CD4-positive, alpha-beta T cell treated with Interferon gamma for 1 hour (primary cell): ENCODE results near the gene OSBPL6.
A peak's percentile ranks its signal among the peaks of the same experiment; 100 is the strongest.
"Not testable (repeated sequence)": the region's sequence is repeated elsewhere in the genome, so short reads cannot be mapped to it uniquely, and the experiment has no call there.

Experiments used
- DNase-seq: peaks from one replicate; pipeline ENCODE4 v3.0.0-alpha.2; 2020

The OSBPL6 gene

GRCh38 chr2:178367344-178367743, 173.0 kb downstream of the OSBPL6 start:
- no peak for DNase-seq

- no peak for DNase-seq
Observed at GRCh38 chr2:178374865-178375264, 180.6 kb downstream of the OSBPL6 start.

- DNase-seq: no peak
Observed at GRCh38 chr2:178377046-178377445, 182.7 kb downstream of the OSBPL6 start.

GRCh38 chr2:178379162-178380004, 185.1 kb downstream of the OSBPL6 start:
- no peak for DNase-seq

GRCh38 chr2:178380763-178381162, 186.5 kb downstream of the OSBPL6 start:
- no peak for DNase-seq

- DNase-seq: no peak
Observed at GRCh38 chr2:178383718-178384117, 189.4 kb downstream of the OSBPL6 start.

- DNase-seq: no peak
Observed at GRCh38 chr2:178385595-178386148, 191.4 kb downstream of the OSBPL6 start.

GRCh38 chr2:178386986-178387597, 192.8 kb downstream of the OSBPL6 start:
- DNase-seq: no peak

- no peak for DNase-seq
Observed at GRCh38 chr2:178388287-178388686, 194.0 kb downstream of the OSBPL6 start.

- DNase-seq: no peak
Observed at GRCh38 chr2:178391701-178392100, 197.4 kb downstream of the OSBPL6 start.

- DNase-seq: no peak
Observed at GRCh38 chr2:178392215-178392614, 197.9 kb downstream of the OSBPL6 start.

GRCh38 chr2:178394859-178395258, 200.5 kb downstream of the OSBPL6 start:
- no peak for DNase-seq

- no peak for DNase-seq
Observed at GRCh38 chr2:178395295-178395694, 201.0 kb downstream of the OSBPL6 start.

GRCh38 chr2:178395941-178396570, 201.7 kb downstream of the OSBPL6 start:
- no peak for DNase-seq

- DNase-seq: no peak
Observed at GRCh38 chr2:178397002-178397605, 202.8 kb downstream of the OSBPL6 start.

GRCh38 chr2:178401994-178402437, 207.7 kb downstream of the OSBPL6 start:
- DNase-seq: no peak

GRCh38 chr2:178403671-178404306, 209.5 kb downstream of the OSBPL6 start:
- DNase-seq: no peak

- DNase-seq: no peak
Observed at GRCh38 chr2:178404368-178404767, 210.1 kb downstream of the OSBPL6 start.

- no peak for DNase-seq
Observed at GRCh38 chr2:178409261-178409660, 214.9 kb downstream of the OSBPL6 start.

- DNase-seq: no peak
Observed at GRCh38 chr2:178412047-178412446, 217.7 kb downstream of the OSBPL6 start.

GRCh38 chr2:178412453-178412852, 218.1 kb downstream of the OSBPL6 start:
- not testable (repeated sequence) for DNase-seq

GRCh38 chr2:178413472-178414265, 219.4 kb downstream of the OSBPL6 start:
- DNase-seq: peak; percentile 72
